ENCODE results near the gene STIL.
"Not testable (repeated sequence)": the region's sequence is repeated elsewhere in the genome, so short reads cannot be mapped to it uniquely, and the experiment has no call there.

Gene STIL

GRCh38 chr1:47319968-47320367 is 6.0 kb upstream of the STIL start:
- not testable (repeated sequence) for DNase-seq (ENCODE audit: low read depth, low spot score)

- DNase-seq (ENCODE audit: low read depth, low spot score), result no peak
These were observed 3.9 kb upstream of the STIL start for GRCh38 chr1:47317841-47318240.

GRCh38 chr1:47309427-47309826 is 4.5 kb downstream of the STIL start:
- no peak for DNase-seq (ENCODE audit: low read depth, low spot score)

GRCh38 chr1:47302472-47302871 is 11.5 kb downstream of the STIL start:
- DNase-seq (ENCODE audit: low read depth, low spot score), result no peak

- no peak for DNase-seq (ENCODE audit: low read depth, low spot score)
These were observed 15.8 kb downstream of the STIL start for GRCh38 chr1:47298025-47298699.

- DNase-seq (ENCODE audit: low read depth, low spot score), result no peak
These were observed 18.4 kb downstream of the STIL start for GRCh38 chr1:47295579-47295978.

- DNase-seq (ENCODE audit: low read depth, low spot score), result not testable (repeated sequence)
These were observed 19.1 kb downstream of the STIL start for GRCh38 chr1:47294863-47295262.

GRCh38 chr1:47288116-47288515 is 25.8 kb downstream of the STIL start:
- not testable (repeated sequence) for DNase-seq (ENCODE audit: low read depth, low spot score)

- DNase-seq (ENCODE audit: low read depth, low spot score), result no peak
These were observed 33.8 kb downstream of the STIL start for GRCh38 chr1:47280142-47280541.

GRCh38 chr1:47276850-47277249 is 37.1 kb downstream of the STIL start:
- DNase-seq (ENCODE audit: low read depth, low spot score), result no peak

- DNase-seq (ENCODE audit: low read depth, low spot score), result not testable (repeated sequence)
These were observed 38.1 kb downstream of the STIL start for GRCh38 chr1:47275811-47276210.

GRCh38 chr1:47265529-47265928 is 48.4 kb downstream of the STIL start:
- DNase-seq (ENCODE audit: low read depth, low spot score), result not testable (repeated sequence)

- DNase-seq (ENCODE audit: low read depth, low spot score), result no peak
These were observed 51.0 kb downstream of the STIL start for GRCh38 chr1:47262787-47263413.

- DNase-seq (ENCODE audit: low read depth, low spot score), result no peak
These were observed 56.7 kb downstream of the STIL start for GRCh38 chr1:47257224-47257623.

GRCh38 chr1:47252795-47253194 is 61.2 kb downstream of the STIL start:
- DNase-seq (ENCODE audit: low read depth, low spot score), result no peak

GRCh38 chr1:47252369-47252768 is 61.6 kb downstream of the STIL start:
- no peak for DNase-seq (ENCODE audit: low read depth, low spot score)

- DNase-seq (ENCODE audit: low read depth, low spot score), result no peak
These were observed 64.2 kb downstream of the STIL start for GRCh38 chr1:47249755-47250154.

GRCh38 chr1:47244339-47244862 is 69.5 kb downstream of the STIL start:
- DNase-seq (ENCODE audit: low read depth, low spot score), result no peak

GRCh38 chr1:47243910-47244309 is 70.0 kb downstream of the STIL start:
- DNase-seq (ENCODE audit: low read depth, low spot score), result no peak

- DNase-seq (ENCODE audit: low read depth, low spot score), result no peak
These were observed 72.5 kb downstream of the STIL start for GRCh38 chr1:47241114-47242113.

GRCh38 chr1:47238935-47239592 is 74.9 kb downstream of the STIL start:
- no peak for DNase-seq (ENCODE audit: low read depth, low spot score)
